Measurements from ENCODE around the gene EXPH5. TPM values are rescaled to one million over a fixed set of nuclear protein-coding genes. Genes with fewer than 3 reads are reported as not detected.
A peak's percentile ranks its signal among the peaks of the same experiment; 100 is the strongest.

Gene EXPH5
- total RNA-seq, 1 donor from 2014 or later = 30.8 TPM

DNA sequence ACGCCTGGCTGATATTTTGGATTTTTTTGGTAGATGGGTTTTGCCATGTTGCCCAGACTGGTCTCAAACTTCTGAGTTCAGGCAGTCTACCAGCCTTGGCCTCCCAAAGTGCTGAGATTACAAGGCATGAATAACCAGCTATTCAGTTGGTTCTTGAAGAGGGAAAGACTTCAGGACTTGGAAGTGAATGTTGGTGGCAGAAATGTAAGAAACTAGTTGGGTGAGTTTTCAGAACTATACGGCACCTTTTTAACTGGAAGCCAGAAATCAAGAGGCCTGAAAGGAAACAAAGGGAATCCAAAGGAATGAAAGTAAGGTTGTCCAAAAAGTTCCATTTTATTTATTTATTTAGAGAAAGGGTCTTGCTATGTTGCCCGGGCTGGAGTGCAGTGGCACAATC lies 98.2 kb downstream of the EXPH5 start:
- DNase-seq (no peak), ATAC-seq (no peak)
- TF ChIP-seq, protein P1, sequence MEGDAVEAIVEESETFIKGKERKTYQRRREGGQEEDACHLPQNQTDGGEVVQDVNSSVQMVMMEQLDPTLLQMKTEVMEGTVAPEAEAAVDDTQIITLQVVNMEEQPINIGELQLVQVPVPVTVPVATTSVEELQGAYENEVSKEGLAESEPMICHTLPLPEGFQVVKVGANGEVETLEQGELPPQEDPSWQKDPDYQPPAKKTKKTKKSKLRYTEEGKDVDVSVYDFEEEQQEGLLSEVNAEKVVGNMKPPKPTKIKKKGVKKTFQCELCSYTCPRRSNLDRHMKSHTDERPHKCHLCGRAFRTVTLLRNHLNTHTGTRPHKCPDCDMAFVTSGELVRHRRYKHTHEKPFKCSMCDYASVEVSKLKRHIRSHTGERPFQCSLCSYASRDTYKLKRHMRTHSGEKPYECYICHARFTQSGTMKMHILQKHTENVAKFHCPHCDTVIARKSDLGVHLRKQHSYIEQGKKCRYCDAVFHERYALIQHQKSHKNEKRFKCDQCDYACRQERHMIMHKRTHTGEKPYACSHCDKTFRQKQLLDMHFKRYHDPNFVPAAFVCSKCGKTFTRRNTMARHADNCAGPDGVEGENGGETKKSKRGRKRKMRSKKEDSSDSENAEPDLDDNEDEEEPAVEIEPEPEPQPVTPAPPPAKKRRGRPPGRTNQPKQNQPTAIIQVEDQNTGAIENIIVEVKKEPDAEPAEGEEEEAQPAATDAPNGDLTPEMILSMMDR (IDR thresholded peaks at IDR 0.05) = no peak
- Histone ChIP-seq H3K9me3 (no peaks in the 10 kb centered on the region), H3K36me3 (no peaks in the 10 kb centered on the region), H3K4me3 (no peak overlapping the region), H3K4me1 (no peaks in the 10 kb centered on the region), H3K27ac (no peak overlapping the region), H3K27me3 (no peaks in the 10 kb centered on the region)
- intact Hi-C loops (cut with DNase I) = no loop called here

DNA sequence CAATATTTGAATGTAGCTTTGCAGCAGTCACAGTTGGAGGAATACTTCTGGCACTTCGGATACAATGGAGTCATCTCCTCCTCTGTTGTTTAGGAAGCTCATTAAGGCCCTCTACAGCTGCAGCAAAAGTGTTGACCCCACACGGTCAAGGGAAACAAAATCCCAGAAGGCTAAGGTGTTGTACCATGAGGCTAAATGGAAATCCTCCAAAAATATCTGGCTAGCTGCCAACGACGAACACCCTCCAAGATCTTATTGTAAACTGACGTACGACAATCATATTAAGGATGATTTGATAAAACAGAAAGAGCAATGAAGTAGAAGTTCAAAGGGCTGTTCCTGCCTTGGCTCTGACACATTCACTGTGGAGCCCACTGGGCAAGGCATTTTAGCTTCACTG lies 99.4 kb downstream of the EXPH5 start:
- Histone ChIP-seq H3K4me1 (no peaks in the 10 kb centered on the region), H3K27me3 (no peaks in the 10 kb centered on the region), H3K9me3 (no peaks in the 10 kb centered on the region), H3K27ac (no peak overlapping the region), H3K36me3 (no peaks in the 10 kb centered on the region), H3K4me3 (no peak overlapping the region)
- DNase-seq = no peak
- intact Hi-C loops (cut with DNase I) = no loop called here
- TF ChIP-seq, protein P1 (IDR thresholded peaks at IDR 0.05) = no peak
- ATAC-seq = no peak

DNA sequence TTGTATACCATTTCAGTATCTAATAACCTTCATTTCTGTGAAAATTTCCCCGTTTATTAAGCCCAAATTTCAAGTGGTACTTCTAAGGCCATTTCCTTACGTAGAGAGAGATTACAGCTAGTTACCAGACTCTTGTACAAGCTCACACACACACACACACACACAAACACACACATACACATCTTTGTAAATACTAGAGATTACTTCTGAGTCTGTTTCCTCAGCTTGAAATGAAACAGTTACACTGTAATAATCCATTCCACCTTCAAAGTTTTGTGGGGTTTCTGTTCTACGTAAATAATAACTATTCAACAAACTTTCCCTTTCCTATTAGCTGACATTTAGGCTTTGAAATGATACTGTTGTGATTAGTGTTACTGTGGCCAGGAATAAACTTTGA lies 101.6 kb downstream of the EXPH5 start:
- no peak overlapping the region for H3K4me3 ChIP-seq
- ATAC-seq (no peak), DNase-seq (no peak)
- no peaks in the 10 kb centered on the region for H3K36me3 ChIP-seq
- H3K9me3 ChIP-seq = no peaks in the 10 kb centered on the region
- no peaks in the 10 kb centered on the region for H3K4me1 ChIP-seq
- H3K27me3 ChIP-seq = no peaks in the 10 kb centered on the region
- TF ChIP-seq, protein P1 (IDR thresholded peaks at IDR 0.05) = no peak
- no peak overlapping the region for H3K27ac ChIP-seq
- intact Hi-C loops (cut with DNase I) = no loop called here

DNA sequence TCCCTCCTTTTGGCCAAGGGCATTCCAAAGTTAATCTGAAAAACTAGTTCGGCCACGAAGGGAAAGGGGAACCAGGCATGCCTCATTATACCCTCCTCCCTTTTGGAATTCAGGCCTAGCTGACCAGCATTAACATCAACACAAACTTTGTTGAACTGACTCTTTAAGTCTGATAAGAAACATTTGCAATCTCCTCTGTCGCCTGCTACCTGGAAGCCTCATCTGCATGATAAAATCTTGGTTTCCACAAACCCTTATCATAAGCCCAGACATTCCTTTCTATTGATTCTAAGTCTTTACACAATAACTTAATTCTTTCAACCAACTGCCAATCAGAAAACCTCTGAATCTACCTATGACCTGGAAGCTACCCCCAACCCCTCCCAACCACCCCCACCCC lies 106.7 kb downstream of the EXPH5 start:
- intact Hi-C loops (cut with DNase I) = no loop called here
- Histone ChIP-seq H3K36me3 (peaks cover 28% of the 10 kb centered on the region), H3K4me3 (no peak overlapping the region), H3K4me1 (no peaks in the 10 kb centered on the region), H3K9me3 (no peaks in the 10 kb centered on the region), H3K27ac (no peak overlapping the region), H3K27me3 (no peaks in the 10 kb centered on the region)
- no peak for DNase-seq
- TF ChIP-seq, protein P1 (IDR thresholded peaks at IDR 0.05) = no peak
- no peak for ATAC-seq

DNA sequence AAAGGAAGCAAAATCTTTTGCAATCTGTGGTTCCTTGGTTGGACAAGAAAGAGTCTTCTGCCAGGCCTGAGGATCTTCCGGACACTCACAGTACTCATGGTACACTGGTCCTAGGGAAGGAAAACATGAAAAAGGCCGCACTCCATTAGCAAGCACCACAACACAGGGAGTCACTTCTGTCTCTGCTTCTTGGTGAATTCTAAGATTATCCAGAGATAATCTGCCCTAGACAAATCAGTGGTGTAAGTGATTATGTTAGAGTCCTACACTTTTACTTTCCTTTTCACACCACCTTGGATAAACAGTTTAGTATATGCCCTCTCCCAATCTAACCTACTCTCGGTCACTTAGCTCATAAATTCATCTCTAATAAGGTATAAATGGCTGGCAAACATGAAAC lies 107.2 kb downstream of the EXPH5 start:
- DNase-seq = no peak
- intact Hi-C loops (cut with DNase I) = no loop called here
- no peak for ATAC-seq
- no peaks in the 10 kb centered on the region for H3K9me3 ChIP-seq
- H3K27me3 ChIP-seq = no peaks in the 10 kb centered on the region
- no peak overlapping the region for H3K4me3 ChIP-seq
- H3K27ac ChIP-seq = no peak overlapping the region
- peaks cover 30% of the 10 kb centered on the region for H3K36me3 ChIP-seq
- TF ChIP-seq, protein P1 (IDR thresholded peaks at IDR 0.05) = no peak
- H3K4me1 ChIP-seq = no peaks in the 10 kb centered on the region

DNA sequence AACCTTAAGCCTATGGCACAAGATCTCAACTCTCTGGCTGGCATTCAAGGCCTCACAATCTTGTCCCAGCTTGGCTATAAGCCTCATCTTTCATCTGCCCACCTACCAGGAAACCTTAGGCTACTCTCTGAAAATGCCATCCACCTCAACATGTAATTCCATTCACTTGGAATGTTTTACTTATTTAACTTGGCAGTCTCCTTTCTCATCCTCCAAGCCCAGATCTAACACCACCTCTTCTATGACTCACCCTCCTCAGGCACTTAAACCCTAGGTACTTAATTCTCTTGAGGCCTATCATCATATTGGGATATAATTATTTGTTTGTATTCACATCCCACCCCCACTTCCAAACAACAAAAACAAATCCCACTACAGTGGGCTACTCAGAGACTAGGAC lies 110.4 kb downstream of the EXPH5 start:
- Histone ChIP-seq H3K4me3 (no peak overlapping the region), H3K4me1 (no peaks in the 10 kb centered on the region), H3K9me3 (no peaks in the 10 kb centered on the region), H3K27me3 (no peaks in the 10 kb centered on the region), H3K27ac (no peak overlapping the region), H3K36me3 (peaks cover 40% of the 10 kb centered on the region)
- TF ChIP-seq, protein P1 (IDR thresholded peaks at IDR 0.05) = no peak
- intact Hi-C loops (cut with DNase I) = no loop called here
- peak; percentile 69 for ATAC-seq
- DNase-seq = no peak

Data from upper lobe of right lung (tissue), 1 donor.